HCT116 (cell line): ENCODE results near the gene CHST8.

Experiments
- CEBPB ChIP-seq: IDR thresholded peaks from 2 replicates; pipeline ENCODE4 v1.6.1; 2012; ENCODE audit warnings: low read depth
- EZH2 ChIP-seq: fragments of 200-600 bp; sonication (generic); IDR thresholded peaks from 2 replicates; pipeline ENCODE4 v1.6.1; 2017; ENCODE audit warnings: antibody characterized with exemption, mixed run types
- EZH2phosphoT487 ChIP-seq: fragments of 200-600 bp; IDR thresholded peaks from 2 replicates; pipeline ENCODE4 v1.6.1; 2018; ENCODE audit warnings: antibody characterized with exemption, borderline replicate concordance
- FOSL1 ChIP-seq: IDR thresholded peaks from 2 replicates; pipeline ENCODE4 v1.6.1; 2012; ENCODE audit warnings: low read depth
- JUND ChIP-seq: IDR thresholded peaks from 2 replicates; pipeline ENCODE4 v1.6.1; 2012
- POLR2A ChIP-seq: IDR thresholded peaks from 2 replicates; pipeline ENCODE4 v1.7.0; 2011; ENCODE audit warnings: borderline replicate concordance; ENCODE audit not compliant: insufficient read depth, insufficient read length; ENCODE audit errors: extremely low read depth
- POLR2AphosphoS5 ChIP-seq: IDR thresholded peaks from 2 replicates; pipeline ENCODE4 v1.6.1; 2011; ENCODE audit warnings: mild to moderate bottlenecking, low read depth, low read length, moderate library complexity
- RAD21 ChIP-seq: IDR thresholded peaks from 2 replicates; pipeline ENCODE4 v1.6.1; 2012; ENCODE audit warnings: low read depth, mild to moderate bottlenecking
- SP1 ChIP-seq: IDR thresholded peaks from 2 replicates; pipeline ENCODE4 v1.6.1; 2012; ENCODE audit warnings: low read depth
- YY1 ChIP-seq: IDR thresholded peaks from 2 replicates; pipeline ENCODE4 v1.6.1; 2011; ENCODE audit warnings: low read length, low read depth, moderate library complexity, mild to moderate bottlenecking; ENCODE audit not compliant: insufficient replicate concordance; ENCODE audit errors: extremely low read depth
- TF ChIP-seq, protein P1 (sequence below), 3 experiments: fragments of 200-600 bp in 1 of 3; sonication (generic) in 1 of 3; IDR thresholded peaks in 2 of 3; conservative IDR thresholded peaks in 1 of 3; 2 replicates each; pipeline ENCODE4 v1.5.1; 2012 to 2017; ENCODE audit warnings: low read depth in 2 of 3, low read length in 2 of 3, antibody characterized with exemption in 1 of 3, borderline replicate concordance in 1 of 3, control low read depth in 1 of 3, mild to moderate bottlenecking in 1 of 3, mixed read lengths in 1 of 3, mixed run types in 1 of 3, moderate library complexity in 1 of 3; ENCODE audit not compliant: insufficient read depth in 1 of 3
- TF ChIP-seq, protein P2 (sequence below): IDR thresholded peaks from 2 replicates; pipeline ENCODE4 v1.6.1; 2011; ENCODE audit warnings: mild to moderate bottlenecking, low read length, moderate library complexity; ENCODE audit not compliant: insufficient replicate concordance; ENCODE audit errors: extremely low read depth
- TF ChIP-seq, protein P3 (sequence below): IDR thresholded peaks from 2 replicates; pipeline ENCODE4 v1.6.1; 2012; ENCODE audit warnings: low read depth

DNA sequence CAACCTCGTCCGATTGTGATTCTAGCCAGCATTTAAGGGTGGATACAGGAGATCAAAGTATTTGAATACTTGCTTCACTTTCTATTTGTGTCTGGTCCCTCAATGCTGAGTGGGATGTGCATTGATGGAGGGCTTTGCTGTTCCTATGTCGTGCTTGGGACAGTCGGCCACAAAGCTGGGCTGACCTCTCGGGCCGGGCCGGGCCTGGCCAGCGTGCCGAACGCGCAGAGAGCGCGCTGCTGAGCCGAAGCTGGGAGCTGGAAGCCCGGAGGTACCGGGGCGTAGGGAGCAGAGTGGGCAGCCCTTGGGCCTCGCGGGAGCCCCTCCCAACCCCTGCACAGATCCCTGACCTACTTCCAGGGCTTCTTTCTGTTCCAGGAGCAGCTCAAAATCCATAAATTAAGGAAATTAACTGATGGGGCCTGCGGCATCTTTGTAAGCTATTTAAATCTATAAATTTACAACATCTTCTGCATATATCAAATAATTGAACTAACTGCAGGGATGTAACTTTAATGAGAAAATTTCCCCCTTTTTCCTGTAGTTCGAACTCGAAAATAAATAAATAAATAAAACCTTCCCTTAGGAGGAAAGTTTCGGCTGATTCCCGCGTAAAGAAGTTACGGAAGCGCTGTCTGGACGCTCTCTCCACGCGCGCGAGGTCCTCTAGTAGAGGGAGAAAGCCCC is 173.1 kb downstream of the CHST8 start:
- TF ChIP-seq, protein P1, sequence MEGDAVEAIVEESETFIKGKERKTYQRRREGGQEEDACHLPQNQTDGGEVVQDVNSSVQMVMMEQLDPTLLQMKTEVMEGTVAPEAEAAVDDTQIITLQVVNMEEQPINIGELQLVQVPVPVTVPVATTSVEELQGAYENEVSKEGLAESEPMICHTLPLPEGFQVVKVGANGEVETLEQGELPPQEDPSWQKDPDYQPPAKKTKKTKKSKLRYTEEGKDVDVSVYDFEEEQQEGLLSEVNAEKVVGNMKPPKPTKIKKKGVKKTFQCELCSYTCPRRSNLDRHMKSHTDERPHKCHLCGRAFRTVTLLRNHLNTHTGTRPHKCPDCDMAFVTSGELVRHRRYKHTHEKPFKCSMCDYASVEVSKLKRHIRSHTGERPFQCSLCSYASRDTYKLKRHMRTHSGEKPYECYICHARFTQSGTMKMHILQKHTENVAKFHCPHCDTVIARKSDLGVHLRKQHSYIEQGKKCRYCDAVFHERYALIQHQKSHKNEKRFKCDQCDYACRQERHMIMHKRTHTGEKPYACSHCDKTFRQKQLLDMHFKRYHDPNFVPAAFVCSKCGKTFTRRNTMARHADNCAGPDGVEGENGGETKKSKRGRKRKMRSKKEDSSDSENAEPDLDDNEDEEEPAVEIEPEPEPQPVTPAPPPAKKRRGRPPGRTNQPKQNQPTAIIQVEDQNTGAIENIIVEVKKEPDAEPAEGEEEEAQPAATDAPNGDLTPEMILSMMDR (IDR thresholded peaks at IDR 0.05 in 2 of 3, conservative IDR thresholded peaks at IDR 0.05 in 1 of 3; ENCODE audit: borderline replicate concordance in 1 of 3, insufficient read depth in 1 of 3, low read depth in 2 of 3, low read length in 2 of 3) = no peak
- TF ChIP-seq EZH2phosphoT487 (no peak), POLR2AphosphoS5 (no peak), POLR2A (no peak), CEBPB (no peak), JUND (no peak), EZH2 (no peak), RAD21 (no peak), YY1 (no peak), SP1 (no peak), FOSL1 (no peak)
- TF ChIP-seq, protein P2, sequence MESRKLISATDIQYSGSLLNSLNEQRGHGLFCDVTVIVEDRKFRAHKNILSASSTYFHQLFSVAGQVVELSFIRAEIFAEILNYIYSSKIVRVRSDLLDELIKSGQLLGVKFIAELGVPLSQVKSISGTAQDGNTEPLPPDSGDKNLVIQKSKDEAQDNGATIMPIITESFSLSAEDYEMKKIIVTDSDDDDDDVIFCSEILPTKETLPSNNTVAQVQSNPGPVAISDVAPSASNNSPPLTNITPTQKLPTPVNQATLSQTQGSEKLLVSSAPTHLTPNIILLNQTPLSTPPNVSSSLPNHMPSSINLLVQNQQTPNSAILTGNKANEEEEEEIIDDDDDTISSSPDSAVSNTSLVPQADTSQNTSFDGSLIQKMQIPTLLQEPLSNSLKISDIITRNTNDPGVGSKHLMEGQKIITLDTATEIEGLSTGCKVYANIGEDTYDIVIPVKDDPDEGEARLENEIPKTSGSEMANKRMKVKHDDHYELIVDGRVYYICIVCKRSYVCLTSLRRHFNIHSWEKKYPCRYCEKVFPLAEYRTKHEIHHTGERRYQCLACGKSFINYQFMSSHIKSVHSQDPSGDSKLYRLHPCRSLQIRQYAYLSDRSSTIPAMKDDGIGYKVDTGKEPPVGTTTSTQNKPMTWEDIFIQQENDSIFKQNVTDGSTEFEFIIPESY = no peak
- TF ChIP-seq, protein P3, sequence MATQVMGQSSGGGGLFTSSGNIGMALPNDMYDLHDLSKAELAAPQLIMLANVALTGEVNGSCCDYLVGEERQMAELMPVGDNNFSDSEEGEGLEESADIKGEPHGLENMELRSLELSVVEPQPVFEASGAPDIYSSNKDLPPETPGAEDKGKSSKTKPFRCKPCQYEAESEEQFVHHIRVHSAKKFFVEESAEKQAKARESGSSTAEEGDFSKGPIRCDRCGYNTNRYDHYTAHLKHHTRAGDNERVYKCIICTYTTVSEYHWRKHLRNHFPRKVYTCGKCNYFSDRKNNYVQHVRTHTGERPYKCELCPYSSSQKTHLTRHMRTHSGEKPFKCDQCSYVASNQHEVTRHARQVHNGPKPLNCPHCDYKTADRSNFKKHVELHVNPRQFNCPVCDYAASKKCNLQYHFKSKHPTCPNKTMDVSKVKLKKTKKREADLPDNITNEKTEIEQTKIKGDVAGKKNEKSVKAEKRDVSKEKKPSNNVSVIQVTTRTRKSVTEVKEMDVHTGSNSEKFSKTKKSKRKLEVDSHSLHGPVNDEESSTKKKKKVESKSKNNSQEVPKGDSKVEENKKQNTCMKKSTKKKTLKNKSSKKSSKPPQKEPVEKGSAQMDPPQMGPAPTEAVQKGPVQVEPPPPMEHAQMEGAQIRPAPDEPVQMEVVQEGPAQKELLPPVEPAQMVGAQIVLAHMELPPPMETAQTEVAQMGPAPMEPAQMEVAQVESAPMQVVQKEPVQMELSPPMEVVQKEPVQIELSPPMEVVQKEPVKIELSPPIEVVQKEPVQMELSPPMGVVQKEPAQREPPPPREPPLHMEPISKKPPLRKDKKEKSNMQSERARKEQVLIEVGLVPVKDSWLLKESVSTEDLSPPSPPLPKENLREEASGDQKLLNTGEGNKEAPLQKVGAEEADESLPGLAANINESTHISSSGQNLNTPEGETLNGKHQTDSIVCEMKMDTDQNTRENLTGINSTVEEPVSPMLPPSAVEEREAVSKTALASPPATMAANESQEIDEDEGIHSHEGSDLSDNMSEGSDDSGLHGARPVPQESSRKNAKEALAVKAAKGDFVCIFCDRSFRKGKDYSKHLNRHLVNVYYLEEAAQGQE = no peak
